ENCODE data around the gene SIX4.
"Not testable (repeated sequence)": the region's sequence is repeated elsewhere in the genome, so short reads cannot be mapped to it uniquely, and the experiment has no call there.

SIX4 gene

GRCh38 chr14:60723907-60724618 lies at the start of gene SIX4:
SIX4 (minus strand) TSS chr14:60724351; CDS start chr14:60724074, 277 bp downstream.
- peak; percentile 89 for DNase-seq

GRCh38 chr14:60773558-60773957 lies 49.4 kb upstream of the SIX4 start:
- DNase-seq = no peak

- no peak for DNase-seq
Measured at GRCh38 chr14:60771117-60771516, 47.0 kb upstream of the SIX4 start.

- no peak for DNase-seq
Measured at GRCh38 chr14:60768602-60769001, 44.5 kb upstream of the SIX4 start.

- DNase-seq = no peak
Measured at GRCh38 chr14:60760644-60761364, 36.7 kb upstream of the SIX4 start.

GRCh38 chr14:60760209-60760608 lies 36.1 kb upstream of the SIX4 start:
- no peak for DNase-seq

- no peak for DNase-seq
Measured at GRCh38 chr14:60758885-60759284, 34.7 kb upstream of the SIX4 start.

GRCh38 chr14:60757567-60758002 lies 33.4 kb upstream of the SIX4 start:
- no peak for DNase-seq

GRCh38 chr14:60756847-60757246 lies 32.7 kb upstream of the SIX4 start:
- no peak for DNase-seq

GRCh38 chr14:60753264-60754119 lies 29.3 kb upstream of the SIX4 start:
- DNase-seq = no peak

- DNase-seq = no peak
Measured at GRCh38 chr14:60744566-60744965, 20.4 kb upstream of the SIX4 start.

- no peak for DNase-seq
Measured at GRCh38 chr14:60738843-60739508, 14.8 kb upstream of the SIX4 start.

- no peak for DNase-seq
Measured at GRCh38 chr14:60736494-60736893, 12.3 kb upstream of the SIX4 start.

GRCh38 chr14:60735416-60735815 lies 11.3 kb upstream of the SIX4 start:
- no peak for DNase-seq

GRCh38 chr14:60734465-60735242 lies 10.5 kb upstream of the SIX4 start, which contains the start of gene MNAT1:
MNAT1 (plus strand) TSS chr14:60734761; CDS start chr14:60734863, 102 bp downstream.
- DNase-seq = peak; percentile 68

GRCh38 chr14:60732840-60733483 lies 8.8 kb upstream of the SIX4 start:
- no peak for DNase-seq

GRCh38 chr14:60731291-60731690 lies 7.1 kb upstream of the SIX4 start:
- not testable (repeated sequence) for DNase-seq

- peak; percentile 42 for DNase-seq
Measured at GRCh38 chr14:60723116-60723906, 840 bp downstream of the SIX4 start.

GRCh38 chr14:60722357-60723115 lies 1.6 kb downstream of the SIX4 start:
- peak; percentile 27 for DNase-seq

- DNase-seq = no peak
Measured at GRCh38 chr14:60722107-60722356, 2.1 kb downstream of the SIX4 start.
